ENCODE data around the gene LRRC4C. TPM values are rescaled to one million over a fixed set of nuclear protein-coding genes. Genes with fewer than 3 reads are reported as not detected.

The LRRC4C gene
- total RNA-seq, 4 donors from 2014 or later = 1.5 to 2.8 (median 1.7) TPM

GRCh38 chr11:40226654-40227053, 1232.8 kb downstream of the LRRC4C start:
- Histone ChIP-seq H3K9me3 (no peaks in the 10 kb centered on the region), H3K36me3 (no peaks in the 10 kb centered on the region), H3K27me3 (no peaks in the 10 kb centered on the region), H3K27ac (no peak overlapping the region), H3K4me3 (no peak overlapping the region), H3K4me1 (no peaks in the 10 kb centered on the region)
- ATAC-seq = no peak
- TF ChIP-seq POLR2AphosphoS5 (IDR thresholded peaks at IDR 0.05) (no peak), EP300 (IDR thresholded peaks at IDR 0.05) (no peak), CTCF (IDR thresholded peaks at IDR 0.05) (no peak), POLR2A (IDR thresholded peaks at IDR 0.05) (no peak)
- WGBS, 2 donors (ENCODE audit: low coverage in 1 of 2) = 38 to 47% methylated on average over 2 of the region's 2 CpGs

- Histone ChIP-seq H3K36me3 (no peaks in the 10 kb centered on the region), H3K27ac (no peak overlapping the region), H3K4me3 (no peak overlapping the region), H3K4me1 (no peaks in the 10 kb centered on the region), H3K27me3 (no peaks in the 10 kb centered on the region), H3K9me3 (no peaks in the 10 kb centered on the region)
- no peak for TF ChIP-seq CTCF (IDR thresholded peaks at IDR 0.05)
- no peak for TF ChIP-seq EP300 (IDR thresholded peaks at IDR 0.05)
- TF ChIP-seq POLR2AphosphoS5 (IDR thresholded peaks at IDR 0.05) = no peak
- no peak for TF ChIP-seq POLR2A (IDR thresholded peaks at IDR 0.05)
- no peak for ATAC-seq
- WGBS, 2 donors (ENCODE audit: low coverage in 1 of 2) = 52 to 72% methylated on average over 2 of the region's 2 CpGs
These were observed 1235.7 kb downstream of the LRRC4C start for GRCh38 chr11:40223596-40224330.

GRCh38 chr11:40219401-40219800, 1240.1 kb downstream of the LRRC4C start:
- Histone ChIP-seq H3K27me3 (no peaks in the 10 kb centered on the region), H3K4me1 (no peaks in the 10 kb centered on the region), H3K36me3 (no peaks in the 10 kb centered on the region), H3K4me3 (no peak overlapping the region), H3K9me3 (no peaks in the 10 kb centered on the region), H3K27ac (no peak overlapping the region)
- 33 to 35% methylated on average over 3 of the region's 3 CpGs for WGBS, 2 donors (ENCODE audit: low coverage in 1 of 2)
- peak; percentile 15 for TF ChIP-seq POLR2AphosphoS5 (IDR thresholded peaks at IDR 0.05)
- no peak for TF ChIP-seq EP300 (IDR thresholded peaks at IDR 0.05)
- no peak for ATAC-seq

GRCh38 chr11:40215556-40215955, 1243.9 kb downstream of the LRRC4C start:
- no peaks in the 10 kb centered on the region for H3K9me3 ChIP-seq
- H3K27ac ChIP-seq = no peak overlapping the region
- H3K36me3 ChIP-seq = no peaks in the 10 kb centered on the region
- H3K27me3 ChIP-seq = no peaks in the 10 kb centered on the region
- 61 to 77% methylated on average over 2 of the region's 2 CpGs for WGBS, 2 donors (ENCODE audit: low coverage in 1 of 2)
- H3K4me1 ChIP-seq = no peaks in the 10 kb centered on the region
- TF ChIP-seq POLR2A (IDR thresholded peaks at IDR 0.05) = no peak
- no peak for TF ChIP-seq POLR2AphosphoS5 (IDR thresholded peaks at IDR 0.05)
- no peak for ATAC-seq
- H3K4me3 ChIP-seq = no peak overlapping the region

- TF ChIP-seq CTCF (IDR thresholded peaks at IDR 0.05) = no peak
- no peak for TF ChIP-seq POLR2A (IDR thresholded peaks at IDR 0.05)
- no peak for TF ChIP-seq POLR2AphosphoS5 (IDR thresholded peaks at IDR 0.05)
- no peak for TF ChIP-seq EP300 (IDR thresholded peaks at IDR 0.05)
- H3K4me3 ChIP-seq = no peak overlapping the region
- no peaks in the 10 kb centered on the region for H3K27me3 ChIP-seq
- H3K27ac ChIP-seq = no peak overlapping the region
- no peak for ATAC-seq
- no peaks in the 10 kb centered on the region for H3K4me1 ChIP-seq
- H3K36me3 ChIP-seq = no peaks in the 10 kb centered on the region
- no peaks in the 10 kb centered on the region for H3K9me3 ChIP-seq
These were observed 1252.0 kb downstream of the LRRC4C start for GRCh38 chr11:40207416-40207815.

- H3K27me3 ChIP-seq = no peaks in the 10 kb centered on the region
- no peak for ATAC-seq
- H3K27ac ChIP-seq = no peak overlapping the region
- 45 to 87% methylated on average over 1 to 2 of the region's 2 CpGs for WGBS, 2 donors (ENCODE audit: low coverage in 1 of 2)
- H3K4me1 ChIP-seq = no peaks in the 10 kb centered on the region
- H3K4me3 ChIP-seq = no peak overlapping the region
- H3K36me3 ChIP-seq = no peaks in the 10 kb centered on the region
- no peak for TF ChIP-seq POLR2A (IDR thresholded peaks at IDR 0.05)
- TF ChIP-seq EP300 (IDR thresholded peaks at IDR 0.05) = no peak
- TF ChIP-seq CTCF (IDR thresholded peaks at IDR 0.05) = no peak
- no peak for TF ChIP-seq POLR2AphosphoS5 (IDR thresholded peaks at IDR 0.05)
- no peaks in the 10 kb centered on the region for H3K9me3 ChIP-seq
These were observed 1255.2 kb downstream of the LRRC4C start for GRCh38 chr11:40204228-40204627.

Data from gastroesophageal sphincter (tissue), 4 donors.